Gastrocnemius medialis (tissue), 4 donors: ENCODE data around the gene KRTAP17-1.

Experiments
- POLR2A ChIP-seq, 2 donors: fragments of 450-650 bp; IDR thresholded peaks; one replicate each; pipeline ENCODE4 v1.6.1; 2017; ENCODE audit warnings: antibody characterized with exemption in 2 of 2, mild to moderate bottlenecking in 2 of 2, moderate library complexity in 2 of 2
- TF ChIP-seq, protein P1 (sequence below), 5 experiments: fragments of 450-650 bp in 3 of 5; fragments of 200-600 bp in 2 of 5; sonication (generic) in 2 of 5; IDR thresholded peaks in 4 of 5; conservative IDR thresholded peaks in 1 of 5; 1 replicate in 4 of 5; 2 replicates in 1 of 5; pipeline ENCODE4 v1.5.1; 2016 to 2019; ENCODE audit warnings: antibody characterized with exemption in 5 of 5, mild to moderate bottlenecking in 3 of 5, moderate library complexity in 3 of 5

DNA sequence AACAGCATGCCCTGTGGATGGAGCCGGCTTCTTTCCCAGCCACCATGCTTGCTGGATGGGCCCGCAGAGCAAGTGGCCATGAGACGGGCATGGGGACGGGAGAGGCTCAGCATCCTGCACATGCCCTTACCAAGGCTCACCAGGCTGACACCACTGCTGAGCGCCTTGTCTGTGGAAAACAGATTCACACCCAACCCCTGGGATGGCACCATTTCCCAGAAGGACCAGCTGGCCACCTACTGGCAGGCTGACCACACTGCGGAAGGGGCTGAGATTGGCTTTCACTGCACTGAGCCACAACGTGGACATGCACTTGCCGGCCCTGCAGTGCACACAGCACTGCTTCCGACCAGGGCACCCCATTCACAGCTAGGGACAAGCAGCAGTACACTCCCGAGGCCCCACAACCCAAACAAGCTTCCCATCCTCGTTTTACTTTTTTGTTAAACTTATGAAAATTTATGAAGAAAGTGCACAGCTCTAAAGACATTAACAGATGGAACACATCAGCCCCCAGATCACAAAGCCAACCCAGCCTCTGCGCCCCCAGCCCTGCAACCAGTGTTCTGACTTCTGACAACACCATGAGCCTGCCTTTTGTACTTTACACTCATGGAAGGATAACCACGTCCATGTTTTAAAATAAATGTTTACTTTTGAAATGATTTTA lies 13.9 kb upstream of the KRTAP17-1 start:
- TF ChIP-seq, protein P1, sequence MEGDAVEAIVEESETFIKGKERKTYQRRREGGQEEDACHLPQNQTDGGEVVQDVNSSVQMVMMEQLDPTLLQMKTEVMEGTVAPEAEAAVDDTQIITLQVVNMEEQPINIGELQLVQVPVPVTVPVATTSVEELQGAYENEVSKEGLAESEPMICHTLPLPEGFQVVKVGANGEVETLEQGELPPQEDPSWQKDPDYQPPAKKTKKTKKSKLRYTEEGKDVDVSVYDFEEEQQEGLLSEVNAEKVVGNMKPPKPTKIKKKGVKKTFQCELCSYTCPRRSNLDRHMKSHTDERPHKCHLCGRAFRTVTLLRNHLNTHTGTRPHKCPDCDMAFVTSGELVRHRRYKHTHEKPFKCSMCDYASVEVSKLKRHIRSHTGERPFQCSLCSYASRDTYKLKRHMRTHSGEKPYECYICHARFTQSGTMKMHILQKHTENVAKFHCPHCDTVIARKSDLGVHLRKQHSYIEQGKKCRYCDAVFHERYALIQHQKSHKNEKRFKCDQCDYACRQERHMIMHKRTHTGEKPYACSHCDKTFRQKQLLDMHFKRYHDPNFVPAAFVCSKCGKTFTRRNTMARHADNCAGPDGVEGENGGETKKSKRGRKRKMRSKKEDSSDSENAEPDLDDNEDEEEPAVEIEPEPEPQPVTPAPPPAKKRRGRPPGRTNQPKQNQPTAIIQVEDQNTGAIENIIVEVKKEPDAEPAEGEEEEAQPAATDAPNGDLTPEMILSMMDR (IDR thresholded peaks at IDR 0.05 in 4 of 5, conservative IDR thresholded peaks at IDR 0.05 in 1 of 5) = peak in 3 of 5 experiments; percentile 17 to 25 (median 23)
- no peak for TF ChIP-seq POLR2A (IDR thresholded peaks at IDR 0.05)
